NCI-H187 treated with DMSO at 0.1 percent for 48 hours (cell line): ENCODE results near the gene NUP133.
"Not testable (repeated sequence)": the region's sequence is repeated elsewhere in the genome, so short reads cannot be mapped to it uniquely, and the experiment has no call there.

ENCODE experiments used
- DNase-seq: peaks from one replicate; lab custom pipeline; 2025; lab: John Stamatoyannopoulos, UW

Gene NUP133

GRCh38 chr1:229448845-229449244, 59.3 kb downstream of the NUP133 start:
- DNase-seq, result no peak

- no peak for DNase-seq
These were observed 59.8 kb downstream of the NUP133 start for GRCh38 chr1:229448354-229448753.

GRCh38 chr1:229447809-229448252, 60.3 kb downstream of the NUP133 start:
- no peak for DNase-seq

GRCh38 chr1:229445828-229446227, 62.3 kb downstream of the NUP133 start:
- DNase-seq, result no peak

GRCh38 chr1:229440851-229441537, 67.1 kb downstream of the NUP133 start:
- DNase-seq, result no peak

- DNase-seq, result no peak
These were observed 70.1 kb downstream of the NUP133 start for GRCh38 chr1:229438021-229438420.

GRCh38 chr1:229437443-229437842, 70.7 kb downstream of the NUP133 start:
- no peak for DNase-seq

GRCh38 chr1:229436201-229436600, 71.9 kb downstream of the NUP133 start:
- DNase-seq, result no peak

- DNase-seq, result no peak
These were observed 73.5 kb downstream of the NUP133 start for GRCh38 chr1:229434641-229435051.

- DNase-seq, result no peak
These were observed 74.0 kb downstream of the NUP133 start, which contains the start of gene ACTA1 for GRCh38 chr1:229434005-229434640. Gene ACTA1, minus strand, starts transcription at chr1:229434094. Its CDS starts 979 bp downstream, at chr1:229433115.

- no peak for DNase-seq
These were observed 74.7 kb downstream of the NUP133 start for GRCh38 chr1:229433364-229434004.

- no peak for DNase-seq
These were observed 75.2 kb downstream of the NUP133 start for GRCh38 chr1:229432905-229433304.

GRCh38 chr1:229432116-229432461, 76.1 kb downstream of the NUP133 start:
- DNase-seq, result no peak

GRCh38 chr1:229431284-229432115, 76.6 kb downstream of the NUP133 start:
- DNase-seq, result no peak

- DNase-seq, result no peak
These were observed 77.3 kb downstream of the NUP133 start for GRCh38 chr1:229430761-229431283.

- no peak for DNase-seq
These were observed 79.9 kb downstream of the NUP133 start for GRCh38 chr1:229428256-229428655.

GRCh38 chr1:229427572-229427971, 80.6 kb downstream of the NUP133 start:
- no peak for DNase-seq

- DNase-seq, result no peak
These were observed 82.5 kb downstream of the NUP133 start for GRCh38 chr1:229425564-229426159.

GRCh38 chr1:229420765-229421164, 87.4 kb downstream of the NUP133 start:
- no peak for DNase-seq

GRCh38 chr1:229420224-229420623, 87.9 kb downstream of the NUP133 start:
- DNase-seq, result no peak

GRCh38 chr1:229418586-229418985, 89.6 kb downstream of the NUP133 start:
- DNase-seq, result not testable (repeated sequence)

- DNase-seq, result not testable (repeated sequence)
These were observed 95.3 kb downstream of the NUP133 start for GRCh38 chr1:229412810-229413209.
